GM12872 (cell line): ENCODE data around the gene CACNA1D.

ENCODE experiments used
- CTCF ChIP-seq: IDR thresholded peaks from 3 replicates; pipeline ENCODE4 v1.5.1; 2011; ENCODE audit warnings: low read depth, mild to moderate bottlenecking, low read length, moderate library complexity; ENCODE audit not compliant: insufficient read depth

The CACNA1D gene

GRCh38 chr3:53712817-53713388 lies 218.5 kb downstream of the CACNA1D start:
- TF ChIP-seq CTCF, result no peak

- no peak for TF ChIP-seq CTCF
Measured at GRCh38 chr3:53713626-53714025, 219.2 kb downstream of the CACNA1D start.

DNA sequence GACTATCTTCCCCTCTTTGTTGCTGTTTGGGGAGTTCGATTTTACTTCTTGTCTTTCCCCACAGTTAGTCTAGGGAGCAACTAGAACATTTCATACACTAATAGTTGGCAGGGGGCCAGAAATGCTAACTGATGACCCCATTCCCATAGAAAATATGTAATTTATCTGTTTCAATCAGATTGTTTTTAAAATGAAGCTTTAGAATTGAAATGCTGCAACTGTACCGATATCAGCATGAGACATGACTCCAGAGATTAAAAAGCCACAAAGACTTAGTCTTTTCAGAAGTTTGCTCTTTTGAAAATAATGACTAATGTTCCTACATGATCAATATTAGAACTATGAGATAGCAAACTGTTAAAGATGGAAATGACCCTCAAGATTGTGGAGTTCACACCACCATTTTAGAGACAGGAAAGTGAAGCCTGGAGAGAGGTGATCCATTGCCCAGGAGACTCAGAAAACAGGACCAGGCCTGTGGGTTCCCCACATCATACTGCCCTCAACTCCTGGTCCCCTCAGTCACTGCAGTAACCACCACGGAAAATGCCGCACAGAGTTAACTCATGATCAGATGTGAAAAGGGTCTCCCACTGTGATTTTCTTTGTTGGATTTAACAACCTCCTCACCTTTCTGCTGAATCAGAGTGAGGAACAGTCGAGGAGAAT lies 221.5 kb downstream of the CACNA1D start:
- TF ChIP-seq CTCF, result no peak

DNA sequence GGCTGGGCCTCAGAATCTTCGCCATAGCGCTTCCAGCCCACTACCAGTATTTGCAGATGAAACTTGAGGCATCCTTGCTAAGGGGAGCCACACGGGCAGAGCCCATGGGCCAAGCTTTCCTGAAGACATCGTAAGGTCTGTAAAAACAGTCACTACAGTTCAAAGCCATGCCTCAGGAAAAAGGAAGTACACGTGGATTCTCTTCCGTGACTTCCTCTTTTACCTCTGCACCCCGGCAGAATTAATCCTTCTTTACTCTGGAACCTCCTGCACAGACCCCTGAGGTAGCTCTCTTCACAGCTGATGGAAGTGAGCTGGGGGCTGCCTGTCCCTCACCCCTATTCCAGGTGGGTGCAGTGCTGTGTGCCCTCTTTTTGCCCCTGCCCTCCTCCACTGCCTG lies 222.6 kb downstream of the CACNA1D start:
- TF ChIP-seq CTCF, result no peak

DNA sequence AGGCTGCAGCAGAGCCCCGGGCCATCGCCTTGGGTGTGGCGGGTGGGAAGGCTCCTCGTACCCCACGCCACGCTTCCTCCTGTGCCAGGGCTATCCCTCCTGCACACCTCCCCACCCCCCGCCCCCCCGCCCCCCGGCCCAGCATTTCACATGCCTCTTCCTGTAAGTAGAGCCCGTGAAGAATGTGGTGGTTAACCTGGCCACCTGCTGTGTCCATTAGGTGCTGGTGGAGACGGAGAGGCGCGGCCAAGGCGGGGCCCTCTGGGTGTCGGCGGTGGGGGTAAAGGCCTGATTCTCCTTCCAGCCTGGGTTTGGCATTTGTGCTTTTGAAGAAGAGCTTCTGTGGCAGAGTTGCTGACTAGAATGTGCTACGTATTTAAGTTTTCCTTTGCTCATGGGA lies 224.1 kb downstream of the CACNA1D start:
- TF ChIP-seq CTCF, result no peak

- no peak for TF ChIP-seq CTCF
Measured at GRCh38 chr3:53719796-53720195, 225.4 kb downstream of the CACNA1D start.

- TF ChIP-seq CTCF, result no peak
Measured at GRCh38 chr3:53721187-53722119, 227.0 kb downstream of the CACNA1D start.
